Uterus (tissue), 2 donors: ENCODE data around the gene RGL1.

Experiments
- CTCF ChIP-seq, 4 experiments: fragments of 200-600 bp in 2 of 4; fragments of 450-650 bp in 2 of 4; sonication (generic) in 2 of 4; IDR thresholded peaks; one replicate each; pipeline ENCODE4 v1.5.1; 2016 to 2019; ENCODE audit warnings: antibody characterized with exemption in 4 of 4, mild to moderate bottlenecking in 2 of 4, moderate library complexity in 1 of 4
- POLR2A ChIP-seq, 2 donors: fragments of 450-650 bp; IDR thresholded peaks; one replicate each; pipeline ENCODE4 v1.6.1; 2016; ENCODE audit warnings: antibody characterized with exemption in 2 of 2, mild to moderate bottlenecking in 1 of 2, moderate library complexity in 1 of 2

GRCh38 chr1:183898001-183898396, 93.1 kb downstream of the RGL1 start:
- TF ChIP-seq CTCF (IDR thresholded peaks at IDR 0.05) (no peak), POLR2A (IDR thresholded peaks at IDR 0.05) (no peak)
